H1 (cell line): ENCODE data around the gene TMEM18. TPM values are rescaled to one million over a fixed set of nuclear protein-coding genes. Genes with fewer than 3 reads are reported as not detected.

Experiments
- CTCF ChIA-PET: fragments of 300-600 bp; sonication (Branson Sonifier 250); formaldehyde crosslinking; loops from one replicate; lab custom pipeline; 2021; ENCODE audit not compliant: partially characterized antibody; lab: Charles Lee
- POLR2A ChIA-PET: fragments of 300-600 bp; sonication (Branson Sonifier 250); formaldehyde crosslinking; loops from one replicate; lab custom pipeline; 2021; ENCODE audit warnings: inconsistent platforms; ENCODE audit not compliant: partially characterized antibody; lab: Charles Lee
- DNase-seq, 2 experiments: peaks; one replicate each; pipeline versions ENCODE4 v3.0.0 to v3.0.0-alpha.2; 2010 to 2022; ENCODE audit warnings: low spot score in 2 of 2, low read depth in 1 of 2, mixed read lengths in 1 of 2
- FAIRE-seq: peaks from 2 replicates; lab custom pipeline; 2011; peaks lifted over from hg19 to GRCh38; lab: Jason Lieb, UNC
- H2AFZ ChIP-seq: 2 replicates; pipeline ENCODE4 v1.8.1; 2012; ENCODE audit warnings: low read length, inconsistent platforms
- H2AK5ac ChIP-seq: 2 replicates; pipeline ENCODE4 v1.6.1; 2013; ENCODE audit warnings: low read depth, low read length
- H2BK120ac ChIP-seq: replicated peaks from 2 replicates; pipeline ENCODE3; 2013; ENCODE audit warnings: low read depth, low read length, inconsistent platforms
- H2BK12ac ChIP-seq: 2 replicates; pipeline ENCODE4 v1.6.1; 2013; ENCODE audit warnings: low read depth, low read length
- H2BK15ac ChIP-seq: 2 replicates; pipeline ENCODE4 v1.6.1; 2013; ENCODE audit warnings: low read length
- H2BK20ac ChIP-seq: 2 replicates; pipeline ENCODE4 v1.6.1; 2013; ENCODE audit warnings: low read length
- H2BK5ac ChIP-seq: 2 replicates; pipeline ENCODE4 v1.6.1; 2013; ENCODE audit warnings: low read depth, low read length
- H3K14ac ChIP-seq: 2 replicates; pipeline ENCODE4 v1.6.1; 2013; ENCODE audit warnings: inconsistent platforms; ENCODE audit not compliant: insufficient read length
- H3K18ac ChIP-seq: 2 replicates; pipeline ENCODE4 v1.6.1; 2013; ENCODE audit warnings: low read length; ENCODE audit errors: extremely low read depth
- H3K23ac ChIP-seq: 2 replicates; pipeline ENCODE4 v1.6.1; 2013; ENCODE audit warnings: inconsistent platforms; ENCODE audit not compliant: insufficient read length
- H3K23me2 ChIP-seq: 2 replicates; pipeline ENCODE4 v1.6.1; 2013; ENCODE audit warnings: low read depth, low read length
- H3K27ac ChIP-seq: 2 replicates; pipeline ENCODE4 v1.6.1; 2011; ENCODE audit warnings: low read depth, low read length, inconsistent platforms
- H3K27me3 ChIP-seq, 4 experiments: replicated peaks in 1 of 4; 1 replicate in 1 of 4; 2 replicates in 3 of 4; pipeline versions ENCODE4 v1.6.1 to v1.8.1; 2011 to 2013; ENCODE audit warnings: low read length in 3 of 4, mild to moderate bottlenecking in 3 of 4, inconsistent platforms in 2 of 4, mixed read lengths in 2 of 4, moderate library complexity in 1 of 4; ENCODE audit not compliant: control insufficient read depth in 3 of 4, insufficient read depth in 3 of 4; ENCODE audit errors: extremely low read depth in 1 of 4
- H3K36me3 ChIP-seq, 4 experiments: 2 replicates each; pipeline versions ENCODE4 v1.6.1 to v1.8.1; 2011 to 2013; ENCODE audit warnings: mild to moderate bottlenecking in 4 of 4, low read length in 3 of 4, moderate library complexity in 2 of 4, control low read depth in 1 of 4, inconsistent platforms in 1 of 4; ENCODE audit not compliant: insufficient read depth in 4 of 4, control insufficient read depth in 2 of 4
- H3K4ac ChIP-seq: replicated peaks from 2 replicates; pipeline ENCODE3; 2013; ENCODE audit warnings: low read length, low read depth, mixed read lengths, inconsistent platforms; ENCODE audit not compliant: insufficient read length
- H3K4me1 ChIP-seq, 4 experiments: replicated peaks in 1 of 4; 1 replicate in 1 of 4; 2 replicates in 3 of 4; pipeline versions ENCODE4 v1.6.1 to v1.8.1; 2011 to 2013; ENCODE audit warnings: low read length in 3 of 4, inconsistent platforms in 2 of 4, mixed read lengths in 1 of 4; ENCODE audit not compliant: insufficient read depth in 4 of 4, control insufficient read depth in 3 of 4
- H3K4me2 ChIP-seq, 2 experiments: 2 replicates each; pipeline versions ENCODE4 v1.6.1 to v1.8.1; 2011 to 2013; ENCODE audit warnings: low read depth in 2 of 2, low read length in 2 of 2, control low read depth in 1 of 2, inconsistent platforms in 1 of 2, mild to moderate bottlenecking in 1 of 2; ENCODE audit not compliant: insufficient read depth in 1 of 2
- H3K4me3 ChIP-seq, 4 experiments: fragments of 200-600, 300-600 bp in 1 of 4; sonication (generic), shearing (Covaris generic), sonication (Bioruptor Twin) in 1 of 4; 2 replicates each; pipeline versions ENCODE4 v1.5.1 to v1.8.1; 2011 to 2016; ENCODE audit warnings: low read length in 4 of 4, low read depth in 3 of 4, control low read depth in 2 of 4, inconsistent platforms in 2 of 4, mild to moderate bottlenecking in 2 of 4, mixed read lengths in 1 of 4, moderate library complexity in 1 of 4; ENCODE audit not compliant: insufficient read depth in 2 of 4; ENCODE audit errors: extremely low read depth in 1 of 4
- H3K56ac ChIP-seq: replicated peaks from 2 replicates; pipeline ENCODE3; 2013; ENCODE audit warnings: low read depth, mild to moderate bottlenecking, mixed read lengths, low read length, inconsistent platforms; ENCODE audit not compliant: insufficient read length
- H3K79me1 ChIP-seq: 2 replicates; pipeline ENCODE4 v1.6.1; 2013; ENCODE audit warnings: low read depth, low read length, control low read depth
- H3K79me2 ChIP-seq, 2 experiments: 2 replicates each; pipeline versions ENCODE4 v1.6.1 to v1.8.1; 2012 to 2013; ENCODE audit warnings: low read length in 2 of 2, mild to moderate bottlenecking in 2 of 2, inconsistent platforms in 1 of 2; ENCODE audit not compliant: insufficient read depth in 2 of 2, control insufficient read depth in 1 of 2
- H3K9ac ChIP-seq, 4 experiments: replicated peaks in 1 of 4; 1 replicate in 1 of 4; 2 replicates in 3 of 4; pipeline versions ENCODE4 v1.6.1 to v1.8.1; 2011 to 2013; ENCODE audit warnings: low read depth in 3 of 4, low read length in 3 of 4, control low read depth in 2 of 4, mild to moderate bottlenecking in 2 of 4, moderate library complexity in 2 of 4, inconsistent platforms in 1 of 4; ENCODE audit errors: extremely low read depth in 1 of 4
- H3K9me3 ChIP-seq, 2 experiments: 2 replicates each; pipeline versions ENCODE4 v1.6.1 to v1.8.1; 2012 to 2013; ENCODE audit warnings: mild to moderate bottlenecking in 2 of 2, moderate library complexity in 2 of 2, control low read depth in 1 of 2, inconsistent platforms in 1 of 2, low read depth in 1 of 2, low read length in 1 of 2, mixed read lengths in 1 of 2; ENCODE audit not compliant: insufficient read depth in 2 of 2
- H4K20me1 ChIP-seq, 2 experiments: replicated peaks in 1 of 2; 2 replicates each; pipeline versions ENCODE3 to v1.8.1; 2011 to 2013; ENCODE audit warnings: inconsistent platforms in 2 of 2, low read length in 2 of 2, mild to moderate bottlenecking in 1 of 2; ENCODE audit not compliant: insufficient read depth in 2 of 2, control insufficient read depth in 1 of 2
- H4K5ac ChIP-seq: 2 replicates; pipeline ENCODE4 v1.6.1; 2013; ENCODE audit warnings: low read length, low read depth, mixed read lengths, inconsistent platforms; ENCODE audit not compliant: insufficient read length
- H4K8ac ChIP-seq: 2 replicates; pipeline ENCODE4 v1.8.0; 2013; ENCODE audit warnings: mild to moderate bottlenecking, moderate library complexity, low read length, inconsistent platforms; ENCODE audit not compliant: insufficient read depth; ENCODE audit errors: extremely low read depth
- H4K91ac ChIP-seq: replicated peaks from 2 replicates; pipeline ENCODE3; 2013; ENCODE audit warnings: low read length, mixed read lengths, inconsistent platforms; ENCODE audit not compliant: insufficient read length
- ATF2 ChIP-seq: IDR thresholded peaks from 2 replicates; pipeline ENCODE4 v1.6.1; 2012; ENCODE audit warnings: low read length, inconsistent platforms
- CBX8 ChIP-seq: fragments of 300-800, 300-1000 bp; sonication (generic); IDR thresholded peaks from 2 replicates; pipeline ENCODE4 v1.7.1; 2016; ENCODE audit warnings: low read depth, low read length, borderline replicate concordance
- CHD2 ChIP-seq: IDR thresholded peaks from 2 replicates; pipeline ENCODE4 v1.6.1; 2012; ENCODE audit warnings: low read length, improper control_type of control experiment
- CTBP2 ChIP-seq: IDR thresholded peaks from 2 replicates; pipeline ENCODE4 v1.7.0; 2011; ENCODE audit warnings: borderline replicate concordance, mild to moderate bottlenecking, moderate library complexity, mixed read lengths, low read length; ENCODE audit not compliant: insufficient read depth, insufficient read length
- EZH2 ChIP-seq: fragments of 200-600 bp; sonication (generic); IDR thresholded peaks from 2 replicates; pipeline ENCODE4 v1.7.1; 2012; ENCODE audit warnings: low read depth, mild to moderate bottlenecking, moderate library complexity, low read length, inconsistent platforms; ENCODE audit not compliant: severe bottlenecking
- HDAC2 ChIP-seq, 2 experiments: fragments of 300-600 bp in 1 of 2; sonication (generic) in 1 of 2; IDR thresholded peaks; 2 replicates each; pipeline ENCODE4 v1.6.1; 2011 to 2012; ENCODE audit warnings: low read depth in 2 of 2, low read length in 2 of 2, mild to moderate bottlenecking in 2 of 2, moderate library complexity in 2 of 2, borderline replicate concordance in 1 of 2, inconsistent platforms in 1 of 2
- HDAC6 ChIP-seq: IDR thresholded peaks from one replicate; pipeline ENCODE4 v1.7.1; 2012; ENCODE audit warnings: low read depth, mild to moderate bottlenecking, inconsistent platforms, low read length, moderate library complexity
- KDM4A ChIP-seq: IDR thresholded peaks from one replicate; pipeline ENCODE4 v1.7.1; 2012; ENCODE audit warnings: low read depth, mild to moderate bottlenecking, moderate library complexity, low read length, inconsistent platforms; ENCODE audit not compliant: severe bottlenecking
- KDM5A ChIP-seq: fragments of 200-600 bp; IDR thresholded peaks from 2 replicates; pipeline ENCODE4 v1.7.1; 2012; ENCODE audit warnings: mild to moderate bottlenecking, low read length, inconsistent platforms, mixed read lengths
- POLR2A ChIP-seq, 2 experiments: IDR thresholded peaks; 1 replicate in 1 of 2; 2 replicates in 1 of 2; pipeline ENCODE4 v1.6.1; 2011; ENCODE audit warnings: low read depth in 2 of 2, low read length in 2 of 2, mild to moderate bottlenecking in 2 of 2; ENCODE audit errors: control extremely low read depth in 1 of 2
- SIX5 ChIP-seq: IDR thresholded peaks from 2 replicates; pipeline ENCODE4 v1.6.1; 2011; ENCODE audit warnings: mild to moderate bottlenecking, low read depth, low read length
- TEAD4 ChIP-seq: IDR thresholded peaks from 2 replicates; pipeline ENCODE4 v1.6.1; 2012; ENCODE audit warnings: low read depth, low read length, inconsistent platforms, mixed read lengths
- WGBS, 2 experiments: shearing (Covaris generic) in 1 of 2; methylation state at CpG; one replicate each; pipeline versions ENCODE4 v1.1.6 to v1.1.7; 2013 to 2015; ENCODE audit warnings: low lambda C conversion rate in 2 of 2, mixed read lengths in 2 of 2, inconsistent platforms in 1 of 2, low coverage in 1 of 2, missing lambda C conversion rate in 1 of 2; ENCODE audit not compliant: insufficient replicate concordance in 2 of 2, insufficient coverage in 1 of 2, insufficient read length in 1 of 2; ENCODE audit errors: extremely low coverage in 1 of 2, missing lambda C conversion rate in 1 of 2; 5-methylcytosine and 5-hydroxymethylcytosine counted together
- polyA plus RNA-seq, 7 experiments: library from polyadenylated mRNA; depleted of rRNA in 3 of 7; stranded (reverse) in 5 of 7; unstranded in 2 of 7; fragments of >200 nt in 5 of 7; fragments of 200-250 nt in 2 of 7; gene quantifications; 1 replicate in 5 of 7; 2 replicates in 1 of 7; 4 replicates in 1 of 7; pipeline versions ENCODE4 v1.2.1 to v1.2.3, GENCODE V29; 2011 to 2013; ENCODE audit warnings: missing spikeins in 2 of 7, mixed read lengths in 2 of 7
- total RNA-seq: library from RNA; stranded (reverse); fragmentation: NEBNext Ultra II Directional; extraction: Animal tissue kit (Norgen Biotek cat#: 25700); gene quantifications from 2 replicates; pipeline ENCODE4 v1.2.1, GENCODE V29; 2021

Gene TMEM18
- total and polyA plus RNA-seq, 2 of the 8 experiments (the other 6 are each of a cell fraction or from before 2014, with no cell fraction given): 22.4 to 27.1 TPM

- Histone ChIP-seq H3K4me2 (no peak overlapping the region), H2BK12ac (no peak overlapping the region), H4K8ac (no peak overlapping the region), H3K23ac (no peak overlapping the region), H2AFZ (no peak overlapping the region), H3K79me1 (no peaks in the 10 kb centered on the region), H3K27ac (no peak overlapping the region), H3K9ac (no peak overlapping the region), H2BK20ac (no peak overlapping the region), H4K20me1 (no peaks in the 10 kb centered on the region), H4K91ac (no peak overlapping the region), H2BK15ac (no peak overlapping the region), H4K5ac (no peak overlapping the region), H3K18ac (no peak overlapping the region), H2BK5ac (no peak overlapping the region), H3K79me2 (no peaks in the 10 kb centered on the region), H3K56ac (no peak overlapping the region), H3K23me2 (no peaks in the 10 kb centered on the region), H3K27me3 (no peaks in the 10 kb centered on the region), H3K9me3 (peaks cover 11 to 18% of the 10 kb centered on the region in 2 experiments), H3K4me3 (no peak overlapping the region), H3K14ac (no peak overlapping the region), H3K4ac (no peak overlapping the region), H3K4me1 (no peaks in the 10 kb centered on the region), H2AK5ac (no peak overlapping the region), H3K36me3 (no peaks in the 10 kb centered on the region), H2BK120ac (no peak overlapping the region)
- DNase-seq (no peak), FAIRE-seq (no peak)
- ChIA-PET CTCF (interaction anchor here (1.0 to 1.2 kb wide), 2 partner anchors 11 to 28 kb away, joined by 3 read pairs; no protein-coding TSS in a partner anchor), POLR2A (interaction anchor here (1.0 kb wide), 1 partner anchor 8 kb away, joined by 5 read pairs; the partner anchor contains the start of gene TMEM18)
- WGBS, 2 experiments: 84% methylated on average over 1 of the region's 1 CpG; no CpG with 5 or more reads in 1 of the 2 experiments
- TF ChIP-seq CBX8 (no peak), SIX5 (no peak), TEAD4 (no peak), ATF2 (no peak), KDM4A (no peak), EZH2 (no peak), KDM5A (no peak), HDAC2 (IDR thresholded peaks at IDR 0.05; ENCODE audit: borderline replicate concordance in 1 of 2, low read depth in 2 of 2, low read length in 2 of 2) (no peak), CHD2 (no peak), POLR2A (IDR thresholded peaks at IDR 0.05; ENCODE audit: control extremely low read depth in 1 of 2, low read depth in 2 of 2, low read length in 2 of 2) (no peak), HDAC6 (no peak), CTBP2 (no peak)
These were observed 8.2 kb upstream of the TMEM18 start for GRCh38 chr2:685421-685820.
